ENCODE data around the gene PRDM9.
"Not testable (repeated sequence)": the region's sequence is repeated elsewhere in the genome, so short reads cannot be mapped to it uniquely, and the experiment has no call there.

The PRDM9 gene

DNA sequence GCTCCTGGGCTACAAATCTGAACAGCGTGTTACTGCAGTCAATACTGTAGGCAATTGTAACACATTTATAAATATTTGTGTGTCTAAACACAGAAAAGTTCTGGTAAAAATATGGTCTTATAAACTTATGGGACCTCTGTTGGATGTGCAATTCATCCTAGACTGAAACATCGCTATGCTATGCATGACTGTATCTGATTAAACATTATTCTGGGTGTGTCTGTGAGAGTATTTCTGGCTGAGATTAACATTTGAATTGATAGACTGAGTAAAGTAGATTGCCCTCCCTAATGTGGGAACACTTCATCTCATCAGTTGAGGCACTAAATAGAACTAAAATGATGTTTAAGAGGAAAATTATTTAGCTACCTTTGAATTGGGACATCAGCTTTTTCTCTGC lies 24.3 kb upstream of the PRDM9 start:
- H3K36me3 ChIP-seq (ENCODE audit: control insufficient read depth, insufficient read depth, low read length) = no peaks in the 10 kb centered on the region
- H3K4me3 ChIP-seq (ENCODE audit: low read depth, low read length) = no peak overlapping the region
- H3K9ac ChIP-seq = no peak overlapping the region
- H3K79me2 ChIP-seq = no peaks in the 10 kb centered on the region
- H3K4me2 ChIP-seq (ENCODE audit: low read length) = no peak overlapping the region
- H3K4me1 ChIP-seq = no peaks in the 10 kb centered on the region
- no peaks in the 10 kb centered on the region for H3K27me3 ChIP-seq (ENCODE audit: control insufficient read depth, insufficient read depth, low read length)
- no peak overlapping the region for H3K27ac ChIP-seq
- no peaks in the 10 kb centered on the region for H3K9me3 ChIP-seq (ENCODE audit: control insufficient read depth, low read length)
- TF ChIP-seq, protein P1, sequence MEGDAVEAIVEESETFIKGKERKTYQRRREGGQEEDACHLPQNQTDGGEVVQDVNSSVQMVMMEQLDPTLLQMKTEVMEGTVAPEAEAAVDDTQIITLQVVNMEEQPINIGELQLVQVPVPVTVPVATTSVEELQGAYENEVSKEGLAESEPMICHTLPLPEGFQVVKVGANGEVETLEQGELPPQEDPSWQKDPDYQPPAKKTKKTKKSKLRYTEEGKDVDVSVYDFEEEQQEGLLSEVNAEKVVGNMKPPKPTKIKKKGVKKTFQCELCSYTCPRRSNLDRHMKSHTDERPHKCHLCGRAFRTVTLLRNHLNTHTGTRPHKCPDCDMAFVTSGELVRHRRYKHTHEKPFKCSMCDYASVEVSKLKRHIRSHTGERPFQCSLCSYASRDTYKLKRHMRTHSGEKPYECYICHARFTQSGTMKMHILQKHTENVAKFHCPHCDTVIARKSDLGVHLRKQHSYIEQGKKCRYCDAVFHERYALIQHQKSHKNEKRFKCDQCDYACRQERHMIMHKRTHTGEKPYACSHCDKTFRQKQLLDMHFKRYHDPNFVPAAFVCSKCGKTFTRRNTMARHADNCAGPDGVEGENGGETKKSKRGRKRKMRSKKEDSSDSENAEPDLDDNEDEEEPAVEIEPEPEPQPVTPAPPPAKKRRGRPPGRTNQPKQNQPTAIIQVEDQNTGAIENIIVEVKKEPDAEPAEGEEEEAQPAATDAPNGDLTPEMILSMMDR (IDR thresholded peaks at IDR 0.05) = no peak
- H2AFZ ChIP-seq = no peak overlapping the region

DNA sequence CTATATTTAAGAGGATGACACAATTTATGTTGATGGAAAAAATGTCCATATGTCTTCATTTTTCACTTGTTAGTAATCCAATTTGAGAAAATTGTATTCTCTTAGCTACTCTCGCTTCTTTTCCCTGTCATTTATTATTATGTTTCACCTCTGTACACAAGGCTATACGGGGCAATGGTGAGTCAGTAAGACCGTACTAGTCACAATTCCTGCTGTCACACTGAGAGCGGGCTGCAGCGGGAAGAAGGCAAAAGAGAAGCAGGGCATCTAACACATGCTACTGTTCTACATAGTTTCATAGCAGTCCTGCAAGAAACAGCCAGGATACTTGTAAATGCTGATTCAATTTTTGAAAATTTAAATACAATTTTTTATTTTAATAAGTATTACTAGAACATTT lies 23.3 kb upstream of the PRDM9 start:
- no peak overlapping the region for H3K27ac ChIP-seq
- TF ChIP-seq, protein P1 (IDR thresholded peaks at IDR 0.05) = no peak
- no peak overlapping the region for H3K4me3 ChIP-seq (ENCODE audit: low read depth, low read length)
- no peaks in the 10 kb centered on the region for H3K36me3 ChIP-seq (ENCODE audit: control insufficient read depth, insufficient read depth, low read length)
- no peak overlapping the region for H2AFZ ChIP-seq
- H3K4me1 ChIP-seq = no peaks in the 10 kb centered on the region
- no peaks in the 10 kb centered on the region for H3K9me3 ChIP-seq (ENCODE audit: control insufficient read depth, low read length)
- H3K4me2 ChIP-seq (ENCODE audit: low read length) = no peak overlapping the region
- H3K9ac ChIP-seq = no peak overlapping the region
- H3K27me3 ChIP-seq (ENCODE audit: control insufficient read depth, insufficient read depth, low read length) = no peaks in the 10 kb centered on the region
- no peaks in the 10 kb centered on the region for H3K79me2 ChIP-seq

DNA sequence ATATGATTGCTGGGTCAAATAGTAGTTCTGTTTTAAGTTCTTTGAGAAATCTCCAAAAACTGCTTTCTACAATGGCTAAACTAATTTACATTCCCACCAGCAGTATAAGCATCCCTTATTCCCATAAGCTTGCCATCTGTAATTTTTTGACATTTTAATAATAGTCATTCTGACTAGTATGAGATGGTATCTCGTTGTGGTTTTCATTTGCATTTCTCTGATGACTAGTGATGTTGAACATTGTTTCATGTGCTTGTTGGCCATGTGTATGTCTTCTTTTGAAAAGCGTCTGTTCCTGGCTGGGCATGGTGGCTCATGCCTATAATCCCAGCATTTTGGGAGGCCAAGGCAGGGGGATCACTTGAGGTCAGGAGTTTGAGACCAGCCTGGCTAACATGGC lies 21.2 kb upstream of the PRDM9 start:
- H3K4me3 ChIP-seq (ENCODE audit: low read depth, low read length); H3K27me3 ChIP-seq (ENCODE audit: control insufficient read depth, insufficient read depth, low read length); H3K9me3 ChIP-seq (ENCODE audit: control insufficient read depth, low read length); H3K36me3 ChIP-seq (ENCODE audit: control insufficient read depth, insufficient read depth, low read length); H3K4me2 ChIP-seq (ENCODE audit: low read length); H3K4me1 ChIP-seq; H2AFZ ChIP-seq; H3K27ac ChIP-seq; H3K9ac ChIP-seq; H3K79me2 ChIP-seq: not testable (repeated sequence)

DNA sequence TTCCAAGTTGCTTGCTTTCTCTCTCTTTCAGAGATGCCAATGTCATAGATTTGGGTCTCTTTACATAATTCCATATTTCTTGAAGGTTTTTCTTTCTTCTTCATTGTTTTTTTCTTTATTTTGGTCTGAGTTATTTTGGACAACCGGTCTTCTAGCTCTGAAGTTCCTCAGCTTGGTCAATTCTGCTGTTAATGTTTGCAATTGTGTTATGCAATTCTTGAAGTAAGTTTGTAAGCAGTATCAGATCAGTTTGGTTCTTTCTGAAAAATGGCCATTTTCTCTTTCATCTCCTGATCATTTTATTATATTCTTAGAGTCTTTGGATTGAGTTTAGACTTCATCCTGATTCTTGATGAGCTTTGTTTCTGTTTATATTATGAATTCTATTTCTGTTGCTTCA lies 16.4 kb upstream of the PRDM9 start:
- TF ChIP-seq, protein P1 (IDR thresholded peaks at IDR 0.05) = no peak
- H3K36me3 ChIP-seq (ENCODE audit: control insufficient read depth, insufficient read depth, low read length) = no peaks in the 10 kb centered on the region
- no peaks in the 10 kb centered on the region for H3K79me2 ChIP-seq
- H3K27ac ChIP-seq = no peak overlapping the region
- H3K9ac ChIP-seq = no peak overlapping the region
- H2AFZ ChIP-seq = no peak overlapping the region
- H3K4me1 ChIP-seq = no peaks in the 10 kb centered on the region
- H3K27me3 ChIP-seq (ENCODE audit: control insufficient read depth, insufficient read depth, low read length) = no peaks in the 10 kb centered on the region
- H3K9me3 ChIP-seq (ENCODE audit: control insufficient read depth, low read length) = no peaks in the 10 kb centered on the region
- H3K4me2 ChIP-seq (ENCODE audit: low read length) = no peak overlapping the region
- no peak overlapping the region for H3K4me3 ChIP-seq (ENCODE audit: low read depth, low read length)

DNA sequence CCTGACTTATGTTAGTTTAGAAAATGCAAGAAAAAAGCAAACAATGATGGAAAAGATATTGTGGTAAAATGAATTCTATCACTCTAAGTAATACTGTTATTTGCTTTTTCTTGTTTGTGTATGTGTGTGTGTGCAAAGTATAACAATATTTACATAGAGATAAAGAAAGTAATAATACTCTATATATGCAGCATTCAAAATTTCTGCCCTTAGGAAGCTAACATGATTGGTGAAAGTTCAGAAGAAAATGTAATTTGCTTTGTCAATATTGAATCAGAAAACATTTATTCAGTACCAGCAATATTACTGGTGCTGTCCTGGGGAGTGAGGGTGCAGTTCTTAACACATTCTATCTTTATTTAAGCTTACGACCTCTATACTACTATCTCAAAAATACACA lies 12.9 kb upstream of the PRDM9 start:
- Histone ChIP-seq H3K9me3 (ENCODE audit: control insufficient read depth, low read length) (no peaks in the 10 kb centered on the region), H3K27me3 (ENCODE audit: control insufficient read depth, insufficient read depth, low read length) (no peaks in the 10 kb centered on the region), H3K4me2 (ENCODE audit: low read length) (no peak overlapping the region), H3K27ac (no peak overlapping the region), H3K9ac (no peak overlapping the region), H3K4me1 (no peaks in the 10 kb centered on the region), H3K36me3 (ENCODE audit: control insufficient read depth, insufficient read depth, low read length) (no peaks in the 10 kb centered on the region), H2AFZ (no peak overlapping the region), H3K4me3 (ENCODE audit: low read depth, low read length) (no peak overlapping the region), H3K79me2 (no peaks in the 10 kb centered on the region)
- TF ChIP-seq, protein P1 (IDR thresholded peaks at IDR 0.05) = no peak
